Measurements from ENCODE around the gene DNAAF1.

Gene DNAAF1

DNA sequence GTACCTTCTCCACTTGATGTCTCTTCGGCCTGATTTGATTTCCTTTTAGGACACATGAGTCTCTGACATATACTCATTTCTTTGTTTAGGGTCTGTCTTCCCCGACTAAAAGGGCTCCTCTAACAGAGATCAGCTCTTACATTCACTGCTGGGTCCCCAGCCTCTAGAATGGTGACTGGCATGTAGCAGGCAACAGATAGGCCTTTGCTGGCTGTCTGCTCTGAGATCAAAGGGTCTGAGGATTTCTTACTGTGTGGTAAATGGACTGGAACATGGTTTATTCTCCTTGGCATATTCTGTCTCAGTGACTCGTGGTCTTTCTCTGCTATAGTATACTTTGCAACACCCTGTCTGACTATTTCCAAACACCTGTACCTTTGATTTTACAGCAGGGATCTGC, 16.7 kb downstream of the DNAAF1 start:
- DNase-seq, result no peak

DNA sequence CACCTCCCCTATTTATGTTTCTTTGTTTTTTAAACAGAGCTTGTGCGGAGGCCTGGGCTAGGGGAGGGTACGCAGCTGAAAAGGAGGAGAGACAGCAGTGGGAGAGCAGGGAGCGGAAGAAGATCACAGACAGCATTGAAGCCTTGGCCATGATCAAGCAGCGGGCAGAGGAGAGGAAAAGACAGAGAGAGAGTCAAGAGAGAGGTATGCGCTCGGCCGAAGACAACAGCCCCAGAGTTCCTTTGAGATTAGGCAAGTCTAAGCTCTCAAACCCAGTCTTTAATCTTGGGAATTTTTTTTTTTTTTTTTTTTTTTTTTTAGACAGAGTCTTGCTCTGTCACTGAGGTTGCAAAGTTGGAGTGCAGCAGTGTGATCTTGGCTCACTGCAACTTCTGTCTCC, 20.6 kb downstream of the DNAAF1 start:
- no peak for DNase-seq

DNA sequence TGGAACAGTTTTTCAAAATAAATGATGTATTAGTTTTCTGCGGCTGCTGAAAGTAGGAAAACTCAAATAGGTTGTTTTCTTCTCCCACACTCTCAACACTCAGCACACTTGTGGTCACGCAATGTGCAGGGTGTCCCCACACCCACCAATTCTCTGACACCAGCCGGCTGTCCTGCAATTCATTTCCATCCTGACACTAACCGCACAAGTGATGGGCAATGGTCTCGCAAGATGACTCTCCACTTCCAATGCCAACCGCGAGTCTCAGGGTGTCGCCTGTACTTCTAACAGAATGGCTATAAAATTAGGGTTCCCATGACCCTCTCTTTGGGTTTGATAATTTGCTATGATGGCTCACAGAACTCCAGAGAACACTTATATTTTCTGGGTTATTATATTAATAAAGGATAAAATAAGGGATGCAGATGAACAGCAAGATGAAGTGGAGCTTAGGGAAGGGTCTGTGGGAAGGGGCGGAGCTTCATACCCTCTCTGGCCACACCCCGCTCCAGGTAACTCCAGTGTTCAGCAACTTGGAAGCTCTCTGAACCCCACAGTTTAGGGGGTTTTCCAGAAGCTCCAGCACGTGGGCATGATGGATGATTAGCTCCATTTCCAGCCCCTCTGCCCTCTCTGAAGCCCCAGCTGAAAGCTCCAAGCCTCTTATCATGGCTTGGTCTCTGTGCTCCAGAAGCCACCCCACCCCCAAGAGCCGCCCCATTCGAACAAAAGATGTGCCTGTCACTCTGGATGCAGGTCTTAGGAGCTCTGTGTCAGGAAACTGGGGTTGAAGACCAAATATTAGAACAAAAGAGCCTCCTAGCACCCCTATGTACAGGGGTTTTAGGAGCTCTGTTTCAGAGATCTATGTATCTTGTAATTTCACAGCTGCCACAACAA, 21.9 kb downstream of the DNAAF1 start:
- no peak for DNase-seq

DNA sequence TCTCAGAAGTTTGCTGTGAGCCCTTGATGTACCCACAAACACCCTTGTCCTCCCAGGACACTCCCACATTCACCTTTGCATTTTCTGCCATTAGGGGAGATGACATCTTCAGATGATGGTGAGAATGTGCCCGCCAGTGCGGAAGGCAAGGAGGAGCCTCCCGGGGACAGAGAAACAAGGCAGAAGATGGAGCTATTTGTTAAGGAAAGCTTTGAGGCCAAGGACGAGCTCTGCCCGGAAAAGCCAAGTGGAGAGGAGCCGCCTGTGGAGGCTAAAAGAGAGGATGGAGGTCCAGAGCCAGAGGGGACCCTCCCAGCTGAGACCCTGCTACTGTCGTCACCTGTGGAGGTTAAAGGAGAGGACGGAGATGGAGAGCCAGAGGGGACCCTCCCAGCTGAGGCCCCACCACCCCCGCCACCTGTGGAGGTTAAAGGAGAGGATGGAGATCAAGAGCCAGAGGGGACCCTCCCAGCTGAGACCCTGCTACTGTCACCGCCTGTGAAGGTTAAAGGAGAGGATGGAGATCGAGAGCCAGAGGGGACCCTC, 24.7 kb downstream of the DNAAF1 start:
- DNase-seq, result no peak

DNA sequence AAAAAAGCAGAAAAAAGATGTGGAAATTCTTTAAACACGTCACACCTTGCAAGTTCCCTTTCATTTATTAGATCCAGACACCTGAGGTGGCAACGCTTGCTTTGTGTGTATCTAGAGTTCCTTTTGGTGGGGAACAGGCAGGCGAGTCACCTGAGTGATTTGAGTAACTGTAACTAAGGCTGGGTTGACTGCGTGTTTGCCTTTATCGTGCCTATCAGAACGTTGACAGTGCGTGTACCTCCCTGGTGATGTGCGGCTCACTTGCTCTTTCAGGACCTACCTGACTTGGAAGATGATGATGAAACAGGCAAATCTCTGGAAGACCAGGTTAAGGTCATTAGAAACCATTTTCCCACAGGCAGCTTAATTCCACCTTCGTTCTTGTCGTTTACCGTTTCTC, 29.3 kb downstream of the DNAAF1 start:
- DNase-seq, result no peak

DNA sequence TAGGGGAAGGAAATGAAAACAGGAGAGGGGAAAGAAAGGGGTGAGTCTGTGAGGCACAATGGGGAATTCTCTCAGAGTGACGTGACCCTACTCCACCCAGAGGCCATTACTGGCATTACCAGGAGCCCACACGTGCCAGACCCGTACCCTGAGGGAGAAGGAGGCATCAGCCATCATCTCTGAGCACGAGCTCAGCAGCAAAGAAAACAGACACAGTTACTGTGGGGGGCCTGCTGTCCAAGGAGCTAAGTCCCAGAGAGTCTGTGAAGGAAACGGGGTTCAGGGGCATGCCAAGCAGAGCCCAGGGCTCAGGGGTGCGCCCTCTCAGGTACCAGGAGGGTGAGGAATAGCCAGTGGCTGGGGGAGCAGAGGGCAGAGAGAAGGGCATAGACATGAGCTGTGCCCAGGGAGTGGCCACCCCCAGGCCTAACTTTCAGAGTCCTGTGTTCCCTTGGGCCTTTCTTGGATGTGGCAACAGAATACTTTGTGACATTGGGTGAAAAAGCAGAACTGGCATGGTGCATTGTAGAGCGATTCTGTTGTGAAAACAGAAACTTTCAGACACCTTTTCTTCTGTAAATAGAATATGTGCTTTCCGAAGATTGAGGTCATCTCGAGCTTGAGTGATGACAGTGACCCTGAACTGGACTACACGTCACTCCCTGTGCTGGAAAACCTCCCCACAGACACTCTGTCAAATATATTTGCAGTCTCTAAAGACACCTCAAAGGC, 30.4 kb downstream of the DNAAF1 start:
- DNase-seq, result no peak

DNA sequence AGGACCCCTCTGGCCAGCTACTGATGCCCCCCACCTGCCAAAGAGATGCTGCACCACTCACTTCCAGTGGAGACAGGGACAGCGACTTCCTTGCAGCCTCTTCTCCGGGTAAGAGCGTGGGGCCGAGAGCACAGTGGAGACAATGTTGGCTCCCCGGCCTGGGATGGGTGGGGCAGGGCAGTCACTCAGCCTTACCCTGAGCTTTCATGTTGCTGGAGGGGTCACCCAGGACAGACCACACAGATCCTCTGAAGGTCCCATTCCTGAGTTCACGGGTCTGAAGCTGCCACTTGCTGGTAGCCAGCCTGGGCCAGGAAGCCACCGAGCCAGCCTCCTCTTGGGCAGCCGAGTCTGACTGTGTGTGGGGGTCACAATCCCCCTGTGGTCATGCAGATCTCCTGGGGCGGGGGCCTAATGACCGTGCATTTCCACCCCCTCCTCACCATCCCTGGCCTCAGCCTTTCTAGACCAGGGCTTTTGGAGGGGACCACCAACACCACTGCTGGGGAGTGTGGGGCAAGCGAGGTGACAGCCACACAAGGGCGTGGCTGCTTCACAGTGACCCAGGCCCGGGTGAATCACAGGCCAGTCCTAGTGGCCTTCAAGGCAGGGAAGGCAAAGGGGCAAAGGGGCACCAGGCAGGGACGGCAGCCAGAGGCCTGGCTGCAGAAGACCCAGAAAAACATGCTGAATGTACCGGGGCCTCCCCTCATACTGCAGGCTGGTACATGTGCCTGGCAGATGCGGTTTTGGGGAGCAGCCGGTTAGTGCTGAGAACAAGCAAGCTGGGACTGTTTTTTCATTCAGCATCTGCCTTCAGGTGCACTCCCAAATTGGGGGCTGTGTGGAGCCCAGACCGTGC, 31.3 kb downstream of the DNAAF1 start:
- DNase-seq, result no peak

DNA sequence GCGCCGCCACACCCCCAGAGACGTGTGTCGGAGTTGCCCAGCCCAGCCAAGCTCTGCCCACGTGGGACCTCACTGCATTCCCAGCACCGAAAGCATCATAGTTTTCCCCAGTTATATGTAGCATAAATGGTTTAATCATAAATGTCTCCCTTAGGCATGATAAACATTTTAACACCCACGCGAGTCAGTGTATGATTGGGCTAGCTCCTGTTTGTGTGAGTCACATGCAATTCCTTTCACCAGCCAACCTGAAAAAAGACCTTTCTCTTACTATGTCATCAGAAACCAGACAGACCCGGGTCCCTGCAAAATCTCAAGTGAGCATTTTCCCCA, 32.6 kb downstream of the DNAAF1 start:
- peak; percentile 36 for DNase-seq

DNA sequence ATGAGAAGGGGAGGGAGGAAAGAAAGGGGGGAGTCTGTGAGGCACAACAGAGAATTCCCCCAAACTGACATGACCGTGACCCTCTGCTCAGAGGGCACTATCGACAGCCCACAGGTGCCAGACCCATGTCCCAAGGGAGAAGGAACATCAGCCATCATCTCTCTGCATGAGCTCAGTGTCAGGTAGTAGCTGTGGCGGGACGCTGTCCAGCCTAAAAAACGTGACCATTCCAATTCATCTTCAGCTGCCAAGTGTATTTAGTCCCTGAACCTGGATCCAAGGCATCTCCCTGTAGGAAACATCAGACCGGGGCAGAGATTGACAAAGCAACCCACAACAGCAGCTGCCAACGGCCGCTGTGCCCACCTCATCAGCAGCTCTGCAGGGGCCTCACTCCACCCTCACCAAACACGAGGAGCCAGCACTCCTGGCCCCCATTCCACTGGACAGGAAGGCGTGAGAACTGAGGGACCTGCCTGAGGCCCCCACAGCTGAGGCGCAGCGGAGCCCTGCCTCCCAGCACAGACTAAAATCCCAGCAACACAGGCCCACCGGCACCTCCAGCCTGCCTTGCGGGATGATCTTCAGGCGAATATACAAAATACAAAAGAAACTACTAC, 33.1 kb downstream of the DNAAF1 start:
- no peak for DNase-seq

DNA sequence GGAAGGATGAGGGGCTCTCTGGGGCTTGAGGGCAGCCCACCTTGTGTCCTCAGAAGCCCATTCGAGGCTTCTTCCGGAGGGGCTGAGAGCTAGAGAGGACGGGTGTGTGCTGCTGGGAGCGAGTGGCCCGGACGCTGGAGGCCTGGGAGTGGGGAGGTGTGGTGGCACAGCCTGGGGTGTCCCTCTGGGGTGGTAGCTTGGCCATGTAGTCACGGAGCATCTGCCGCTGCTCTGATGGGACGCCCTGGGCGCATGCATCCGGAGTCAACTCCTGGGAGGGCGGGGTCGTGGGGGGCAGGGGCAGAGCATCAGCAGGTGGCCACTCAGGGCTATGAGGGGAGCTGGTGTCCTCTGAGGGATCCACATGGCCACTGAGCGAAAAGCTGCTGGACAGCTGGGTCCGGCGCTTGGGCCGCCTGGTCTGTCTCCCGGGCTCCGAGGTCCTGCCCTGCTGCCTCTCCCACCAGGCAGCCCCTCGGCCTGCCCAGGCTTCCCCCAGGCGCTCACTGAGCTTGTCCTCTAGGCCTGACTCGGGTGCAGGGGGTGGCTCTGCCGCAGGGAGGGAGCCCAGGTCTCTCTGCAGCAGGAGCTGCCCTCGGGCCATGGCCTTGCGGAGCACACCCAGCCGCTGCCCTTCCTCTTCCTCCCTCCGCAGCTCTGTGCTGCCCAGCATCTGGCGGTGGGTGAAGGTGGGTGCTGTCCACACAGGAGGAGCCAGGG, 33.9 kb downstream of the DNAAF1 start:
- no peak for DNase-seq

DNA sequence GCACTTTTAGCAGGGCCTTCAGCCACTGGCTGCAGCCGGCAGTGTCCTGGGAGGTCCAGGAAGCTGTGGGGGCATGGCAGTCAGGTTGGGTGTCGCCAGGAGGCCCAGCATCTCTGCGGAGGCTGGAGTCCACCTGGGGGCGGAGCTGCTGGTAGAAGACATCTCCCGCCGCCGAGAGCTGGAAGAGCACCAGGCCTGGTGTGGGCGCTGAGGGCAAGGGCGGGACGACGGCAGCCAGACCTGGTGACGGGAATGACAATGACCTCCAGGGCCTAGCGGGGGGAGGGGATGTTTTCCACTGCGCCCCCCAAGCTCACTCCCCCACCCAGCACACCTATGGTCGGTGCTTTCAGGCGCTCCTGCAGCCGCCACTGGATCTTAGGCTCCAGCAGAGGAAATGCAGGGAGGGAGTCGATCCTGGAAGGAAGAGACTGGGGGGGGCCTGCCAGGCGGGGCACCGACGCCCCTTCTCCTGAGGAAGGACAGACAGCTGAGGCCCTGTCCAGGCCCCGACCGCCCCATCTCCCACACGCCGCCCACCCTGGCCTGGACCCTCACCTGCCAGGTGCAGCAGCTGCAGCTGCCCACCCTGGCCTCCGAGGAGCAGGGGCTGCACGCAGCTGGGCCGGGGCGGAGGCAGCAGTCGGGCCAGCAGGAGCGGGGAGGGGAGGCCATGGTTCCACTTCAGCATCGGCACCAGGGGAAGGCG, 34.7 kb downstream of the DNAAF1 start:
- no peak for DNase-seq

DNA sequence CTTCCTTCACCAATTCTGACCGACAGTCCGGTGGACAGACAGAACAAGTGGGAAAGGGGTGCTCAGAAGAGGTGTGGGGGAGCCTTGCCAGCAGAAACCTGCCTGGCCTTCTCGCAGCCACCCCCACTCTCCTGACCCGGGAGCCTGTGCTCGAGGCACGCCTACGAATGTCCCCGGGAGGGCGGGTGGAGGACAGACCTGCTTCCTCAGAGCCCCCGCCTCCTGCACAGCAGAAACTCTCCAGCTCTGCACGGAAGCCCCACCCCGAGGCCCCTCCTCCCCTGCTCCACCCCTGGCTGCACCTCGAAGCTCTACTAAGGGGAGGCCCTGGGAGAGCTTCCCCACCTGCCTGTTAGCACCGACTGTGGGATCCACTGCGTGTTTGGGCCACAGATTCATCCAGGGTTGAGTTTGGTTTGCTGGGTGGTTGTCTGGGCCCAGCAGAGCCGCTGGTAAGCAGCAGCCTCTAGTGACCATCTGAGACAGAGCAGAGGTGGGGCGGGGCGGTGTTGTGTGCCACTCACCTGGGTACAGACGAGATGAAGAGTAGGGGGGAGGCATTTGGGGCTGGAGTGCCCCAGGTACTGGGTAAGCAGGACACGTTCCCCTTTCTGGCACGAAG, 35.5 kb downstream of the DNAAF1 start:
- DNase-seq, result no peak

DNA sequence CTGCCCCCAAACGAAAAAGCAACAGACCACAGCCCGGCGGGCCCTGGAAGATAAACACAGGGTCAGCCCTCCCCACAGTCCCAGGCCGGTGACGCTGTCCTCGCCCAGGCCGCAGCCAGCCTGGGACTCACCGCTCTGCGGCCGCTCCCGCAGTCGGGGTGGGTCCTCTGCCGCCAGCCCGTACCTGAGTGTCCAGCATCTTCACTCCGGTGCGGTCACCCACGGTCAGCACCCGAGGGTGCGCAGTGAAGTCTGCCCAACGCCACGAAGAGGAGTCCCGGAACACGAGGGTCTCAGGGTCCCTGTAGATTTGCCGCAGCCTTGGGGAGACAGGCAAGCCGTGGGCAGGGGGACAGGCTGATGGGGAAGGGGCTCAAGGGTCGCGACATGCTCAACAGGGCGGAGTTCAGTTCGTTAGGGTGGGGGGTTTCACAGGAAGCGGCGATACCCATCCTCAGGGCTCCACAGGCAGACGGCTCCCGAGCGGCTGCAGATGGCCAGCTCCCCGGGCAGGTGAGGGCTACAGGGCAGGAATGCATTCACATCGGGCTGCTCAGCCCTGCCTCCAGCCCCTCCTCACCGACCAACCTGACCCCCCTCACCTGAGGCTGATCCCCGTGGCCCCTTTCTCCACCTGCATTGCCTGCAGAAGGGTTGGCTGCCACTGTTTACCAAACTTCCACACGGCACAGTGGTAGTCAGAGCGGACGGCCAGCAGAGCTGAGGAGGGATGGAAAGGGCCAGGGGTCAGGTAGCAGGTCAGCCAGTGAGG, 36.2 kb downstream of the DNAAF1 start:
- no peak for DNase-seq

DNA sequence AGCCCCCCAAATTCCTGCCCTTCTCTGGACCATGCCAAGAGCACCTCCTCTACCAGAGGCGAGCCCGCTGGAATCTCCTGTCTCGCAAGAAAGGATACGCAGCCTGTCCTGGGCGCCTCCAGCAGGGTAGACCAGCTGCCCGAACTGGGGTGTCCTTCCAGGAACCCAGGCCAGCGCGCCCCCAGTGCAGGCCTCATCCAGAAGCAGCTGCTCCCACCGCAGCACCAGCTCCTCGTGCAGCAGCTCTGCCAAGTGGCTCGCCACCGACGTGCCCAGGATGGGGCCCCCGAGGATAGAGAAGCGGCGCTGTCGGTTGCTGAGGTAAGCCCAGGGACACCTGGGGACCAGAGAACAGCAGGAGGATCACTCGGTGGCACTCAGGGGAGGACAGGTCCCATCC, 37.0 kb downstream of the DNAAF1 start:
- DNase-seq, result no peak

DNA sequence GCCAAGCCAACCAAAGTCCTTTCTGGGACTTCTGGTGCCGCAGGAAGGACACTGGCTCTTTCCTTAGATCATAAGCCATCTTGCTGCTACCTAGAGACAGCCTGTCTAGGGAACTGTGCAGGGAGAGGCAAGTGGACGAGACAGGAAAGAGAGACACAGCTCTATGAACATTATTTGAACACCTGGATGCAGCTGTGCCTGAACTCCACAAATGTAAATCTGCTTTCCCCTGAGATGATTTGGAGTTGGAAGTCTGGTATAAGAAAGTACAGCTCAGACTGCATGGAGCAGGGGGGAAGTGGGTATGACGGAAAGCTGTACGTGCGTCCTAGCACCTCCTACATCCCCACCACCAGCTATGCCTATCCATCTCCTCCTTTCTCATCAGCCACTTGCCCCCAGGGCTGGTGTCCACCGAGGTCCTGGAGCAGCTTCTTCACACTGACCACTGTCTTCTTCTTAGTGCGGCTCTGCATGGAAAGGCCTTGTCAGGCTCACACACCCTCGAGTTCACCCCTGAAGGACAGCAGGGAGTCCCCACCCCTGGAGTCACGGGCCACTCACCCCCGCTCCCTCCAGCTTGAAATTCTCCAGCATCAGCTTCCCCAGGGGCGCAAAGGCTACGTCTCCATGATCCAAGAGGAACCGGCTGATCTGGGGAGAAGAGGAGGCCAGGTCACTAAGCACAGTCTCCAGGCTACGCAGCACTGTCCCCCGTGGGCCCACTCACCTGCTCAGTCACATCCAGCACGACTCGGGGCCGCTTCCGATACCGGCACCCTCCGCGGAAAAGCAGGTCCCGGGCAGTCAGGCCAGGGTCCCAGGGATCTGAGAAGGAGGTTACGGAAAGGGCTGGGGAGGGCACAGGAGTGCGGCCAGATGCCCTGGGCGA, 37.8 kb downstream of the DNAAF1 start:
- DNase-seq, result no peak

DNA sequence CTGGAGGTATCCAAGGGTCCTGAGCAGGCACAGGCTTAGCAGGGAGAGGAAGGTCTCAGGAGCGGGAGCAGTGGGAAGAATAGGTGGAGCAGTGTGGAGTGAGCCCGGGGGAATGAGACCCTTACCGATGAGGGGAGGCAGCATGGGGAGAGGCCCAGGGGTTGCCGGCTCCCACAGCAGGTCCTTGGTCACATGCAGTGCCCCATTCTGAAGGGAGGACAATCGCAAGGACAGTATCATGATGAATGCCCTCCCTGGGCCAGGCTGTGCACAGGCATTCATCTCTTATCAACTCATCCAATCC, 38.4 kb downstream of the DNAAF1 start:
- no peak for DNase-seq

DNA sequence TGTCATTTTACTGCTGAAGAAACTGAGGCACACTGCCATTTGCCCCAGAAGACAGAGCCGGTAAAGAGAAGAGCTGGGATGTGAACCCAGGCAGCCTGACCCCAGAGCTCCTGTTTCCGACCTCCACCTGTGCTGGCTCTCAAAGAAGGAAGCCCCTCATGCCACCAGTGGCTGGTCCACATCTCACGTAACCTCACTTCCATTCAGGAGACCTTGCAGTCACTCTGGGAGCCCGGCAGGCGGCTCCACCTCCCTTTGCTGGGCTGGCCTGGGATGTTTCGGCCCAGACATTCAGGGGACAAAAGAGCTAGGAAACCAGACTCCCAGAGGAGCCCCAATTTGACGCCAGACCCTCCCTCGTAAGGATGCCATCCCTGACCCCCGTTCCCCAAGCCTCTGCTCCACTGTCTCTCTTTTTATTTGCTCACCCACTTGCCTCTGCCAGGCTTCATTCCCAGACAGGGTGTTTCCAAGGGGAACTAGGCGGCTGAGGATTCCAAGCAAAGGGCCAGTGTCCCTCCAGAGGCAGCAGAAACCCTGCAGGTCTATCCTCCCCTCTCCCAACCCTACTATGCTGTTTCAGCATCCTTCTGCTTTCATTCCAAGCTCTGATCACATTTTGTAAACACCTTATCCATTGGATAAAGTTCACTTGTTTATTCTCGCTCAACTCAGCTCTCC, 38.9 kb downstream of the DNAAF1 start:
- DNase-seq, result no peak

DNA sequence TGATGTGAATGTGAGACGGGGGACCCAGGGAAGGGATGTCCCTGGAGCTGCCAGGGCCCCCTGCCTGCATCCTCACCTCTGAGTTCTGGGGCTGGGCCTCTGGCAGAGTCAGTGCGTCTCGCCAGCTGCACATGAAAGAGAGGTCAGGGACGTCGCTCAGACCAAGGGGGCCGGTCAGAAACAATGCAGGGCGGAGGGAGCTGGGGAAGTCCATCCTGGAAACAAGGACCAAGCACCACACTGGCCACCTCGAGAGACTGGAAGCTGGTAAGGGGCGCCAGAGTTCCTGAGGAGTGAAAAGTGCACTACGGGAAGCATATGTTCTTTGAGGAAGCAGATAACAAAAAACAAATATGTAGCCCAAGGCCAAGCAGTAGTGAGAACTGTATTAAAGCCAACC, 39.7 kb downstream of the DNAAF1 start:
- no peak for DNase-seq
